ENCODE measurements around the gene PTPRD.

- no peak for TF ChIP-seq CTCF (IDR thresholded peaks at IDR 0.05)
- TF ChIP-seq POLR2A (IDR thresholded peaks at IDR 0.05): no peak
Measured at GRCh38 chr9:8816361-8816760, 1796.4 kb downstream of the PTPRD start.

Data from ovary (tissue), 3 donors.